Measurements from ENCODE around the gene IRF7. TPM values are rescaled to one million over a fixed set of nuclear protein-coding genes. Genes with fewer than 3 reads are reported as not detected.
A peak's percentile ranks its signal among the peaks of the same experiment; 100 is the strongest.
"Not testable (repeated sequence)": the region's sequence is repeated elsewhere in the genome, so short reads cannot be mapped to it uniquely, and the experiment has no call there.

The IRF7 gene
- total RNA-seq, 2 donors from 2014 or later, result 33.7 to 34.9 TPM

DNA sequence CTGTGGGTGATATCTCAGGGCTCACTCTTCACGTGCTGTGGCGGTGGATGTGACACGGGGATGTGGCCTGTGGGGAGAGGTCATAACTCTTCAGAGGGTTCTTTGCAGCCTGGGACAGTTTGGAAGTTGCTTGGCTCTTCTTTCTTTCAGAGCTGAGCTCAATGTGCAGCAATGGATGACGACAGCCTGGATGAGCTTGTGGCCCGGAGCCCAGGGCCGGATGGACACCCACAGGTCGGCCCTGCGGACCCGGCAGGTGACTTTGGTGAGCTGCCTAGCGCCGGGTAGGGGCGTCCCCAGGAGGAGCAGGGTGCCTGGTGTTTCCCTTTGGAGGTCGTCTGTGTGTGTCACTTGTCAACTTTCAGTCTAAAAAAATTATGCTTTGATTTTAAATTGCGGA lies 34.4 kb downstream of the IRF7 start:
- H3K27me3 Mint-ChIP-seq, result no peaks in the 10 kb centered on the region
- peaks cover 36 to 41% of the 10 kb centered on the region in 2 donors for H3K4me1 Mint-ChIP-seq (ENCODE audit: low read depth in 2 of 2)
- ATAC-seq (no peak), DNase-seq (ENCODE audit: low spot score) (no peak)
- no peaks in the 10 kb centered on the region for H3K36me3 Mint-ChIP-seq
- H3K4me3 Mint-ChIP-seq, result peak overlapping the region; percentile 43
- no peaks in the 10 kb centered on the region for H3K9me3 Mint-ChIP-seq
- peak overlapping the region in 1 of 2 donors; percentile 52 for H3K27ac Mint-ChIP-seq

DNA sequence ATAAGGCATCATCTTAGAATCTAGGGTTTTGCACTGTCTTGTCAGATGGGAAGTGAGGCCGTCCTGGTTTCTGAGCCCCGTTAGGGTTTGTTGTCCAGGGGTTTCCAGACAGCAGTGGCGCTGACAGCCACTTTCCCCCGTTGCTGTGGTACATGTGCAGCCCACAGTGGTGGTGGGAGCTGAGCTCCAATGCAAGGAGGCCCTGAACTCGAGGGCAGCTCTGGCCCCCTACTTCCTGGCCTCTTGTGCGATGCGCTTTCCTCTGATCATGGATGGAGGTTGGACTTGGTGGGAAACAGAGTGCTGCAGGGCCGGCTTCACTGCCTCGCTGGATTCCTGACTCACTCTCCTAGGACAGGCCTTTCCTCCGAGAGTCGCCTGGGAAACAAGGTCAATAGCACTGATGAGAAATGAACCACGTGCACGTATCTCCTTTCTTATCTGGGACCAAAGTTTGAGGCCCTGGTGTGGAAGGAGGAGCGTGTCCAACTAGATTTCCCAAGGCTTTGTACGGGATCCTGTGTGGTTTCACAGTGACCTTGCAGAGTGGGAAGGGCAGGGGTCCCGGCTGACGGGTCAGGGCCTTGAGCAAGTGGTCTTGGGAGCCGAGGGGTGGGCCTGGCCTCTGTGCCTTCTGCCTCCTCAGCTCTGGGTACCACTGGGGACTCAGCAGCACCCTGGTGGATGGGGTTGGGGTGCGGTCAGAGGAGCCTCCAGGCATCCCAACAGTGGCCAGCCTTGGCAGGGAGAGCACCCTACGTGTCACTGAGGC lies 35.7 kb downstream of the IRF7 start:
- ATAC-seq (no peak), DNase-seq (ENCODE audit: low spot score) (no peak)
- H3K4me3 Mint-ChIP-seq, result no peak overlapping the region
- no peaks in the 10 kb centered on the region for H3K9me3 Mint-ChIP-seq
- no peaks in the 10 kb centered on the region for H3K36me3 Mint-ChIP-seq
- peaks cover 33 to 40% of the 10 kb centered on the region in 2 donors for H3K4me1 Mint-ChIP-seq (ENCODE audit: low read depth in 2 of 2)
- no peak overlapping the region for H3K27ac Mint-ChIP-seq
- peaks cover 2% of the 10 kb centered on the region in 2 donors for H3K27me3 Mint-ChIP-seq

DNA sequence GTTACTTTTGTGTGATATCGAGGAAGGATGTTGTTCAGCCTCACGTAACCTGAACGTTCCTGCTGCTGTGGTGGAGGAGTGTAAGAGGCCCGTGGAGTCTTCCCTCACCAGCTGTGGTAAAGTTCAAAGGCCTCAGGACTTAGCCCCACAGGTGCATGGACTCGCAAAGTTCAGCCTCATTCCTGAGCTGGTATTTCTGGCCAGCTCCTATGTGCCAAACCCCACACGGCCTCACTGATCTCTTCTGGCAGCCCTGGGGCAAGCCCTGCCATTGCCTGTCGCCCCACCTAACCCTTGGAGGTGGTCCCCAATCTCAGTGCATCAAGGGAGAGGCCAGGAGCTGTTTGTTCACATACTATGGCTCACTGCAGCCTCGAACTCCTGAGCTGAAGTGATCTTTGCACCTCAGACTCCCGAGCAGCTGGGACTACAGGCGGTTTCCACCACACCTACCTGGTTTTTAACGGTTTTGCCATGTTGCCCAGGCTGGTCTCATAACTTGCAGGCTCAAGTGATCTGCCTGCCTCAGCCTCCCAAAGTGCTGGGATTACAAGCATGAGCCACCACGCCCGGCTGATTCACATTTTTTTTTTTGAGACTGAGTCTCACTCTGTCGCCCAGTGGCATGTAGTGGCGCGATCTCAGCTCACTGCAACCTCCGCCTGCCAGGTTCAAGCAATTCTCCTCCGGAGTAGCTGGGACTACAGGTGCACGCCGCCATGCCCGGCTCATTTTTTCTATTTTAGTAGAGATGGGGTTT lies 37.3 kb downstream of the IRF7 start:
- ATAC-seq (no peak), DNase-seq (ENCODE audit: low spot score) (no peak)
- H3K27ac Mint-ChIP-seq, result peak overlapping the region in 1 of 2 donors; percentile 19
- peaks cover 11% of the 10 kb centered on the region in 2 donors for H3K27me3 Mint-ChIP-seq
- peaks cover 33 to 44% of the 10 kb centered on the region in 2 donors for H3K4me1 Mint-ChIP-seq (ENCODE audit: low read depth in 2 of 2)
- H3K36me3 Mint-ChIP-seq, result no peaks in the 10 kb centered on the region
- peak overlapping the region; percentile 88 for H3K4me3 Mint-ChIP-seq
- H3K9me3 Mint-ChIP-seq, result no peaks in the 10 kb centered on the region

DNA sequence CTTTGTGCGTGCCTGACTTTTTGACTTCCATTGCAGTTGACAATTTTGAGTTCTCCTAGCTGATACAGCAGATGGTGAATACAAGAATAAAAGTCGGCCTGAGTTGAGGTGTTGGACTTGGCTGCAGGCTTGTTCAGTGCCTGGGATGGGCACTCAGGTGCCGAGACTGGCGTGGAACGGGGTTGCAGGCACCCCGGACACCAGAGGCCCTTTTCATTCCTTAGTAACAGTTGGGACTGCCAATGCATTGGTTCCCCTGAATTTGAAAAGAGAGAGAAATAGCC lies 38.2 kb downstream of the IRF7 start:
- peak overlapping the region; percentile 74 to 84 for H3K27ac Mint-ChIP-seq
- H3K4me3 Mint-ChIP-seq, result peak overlapping the region; percentile 88
- H3K36me3 Mint-ChIP-seq, result no peaks in the 10 kb centered on the region
- H3K9me3 Mint-ChIP-seq, result no peaks in the 10 kb centered on the region
- DNase-seq (ENCODE audit: low spot score), result no peak
- peaks cover 33 to 44% of the 10 kb centered on the region in 2 donors for H3K4me1 Mint-ChIP-seq (ENCODE audit: low read depth in 2 of 2)
- no peak for ATAC-seq
- peaks cover 11% of the 10 kb centered on the region in 2 donors for H3K27me3 Mint-ChIP-seq

DNA sequence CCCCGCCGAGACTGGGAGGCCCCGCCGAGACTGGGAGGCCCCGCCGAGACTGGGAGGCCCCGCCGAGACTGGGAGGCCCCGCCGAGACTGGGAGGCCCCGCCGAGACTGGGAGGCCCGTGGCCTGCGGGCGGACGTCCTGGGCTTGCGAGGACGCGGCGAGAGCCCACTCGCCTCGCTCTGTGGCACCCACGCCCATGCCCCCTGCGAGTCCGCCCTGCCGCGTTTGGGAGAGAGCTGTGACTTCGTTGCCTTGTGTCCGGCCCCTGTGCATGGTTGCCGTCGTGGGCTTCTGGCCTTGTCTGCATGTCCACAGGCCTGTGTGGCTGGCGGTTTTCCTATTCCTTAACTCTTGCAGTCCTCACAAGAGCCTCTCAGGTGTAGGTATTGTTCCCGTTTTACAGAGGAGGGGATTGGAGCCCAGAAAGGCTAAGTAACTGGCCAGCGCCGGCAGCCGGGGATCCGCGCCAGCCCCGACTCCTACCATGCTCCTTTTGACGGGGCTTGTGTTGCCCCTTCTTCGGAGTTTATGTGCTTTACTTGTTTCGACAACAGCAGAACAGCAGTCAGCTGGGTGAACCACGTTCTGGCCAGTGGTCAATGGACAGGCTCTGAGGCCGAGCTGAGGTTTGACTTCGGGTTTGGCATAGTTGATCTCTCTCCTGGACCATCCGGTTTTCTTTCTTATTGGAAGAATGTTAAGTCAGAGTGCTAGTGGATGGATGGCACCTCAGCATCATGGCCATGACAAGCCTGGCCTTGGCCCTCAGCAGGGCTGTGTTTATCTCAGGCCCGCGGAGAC lies 38.7 kb downstream of the IRF7 start:
- H3K36me3 Mint-ChIP-seq, result no peaks in the 10 kb centered on the region
- H3K4me1 Mint-ChIP-seq (ENCODE audit: low read depth in 2 of 2), result peaks cover 33 to 44% of the 10 kb centered on the region in 2 donors
- H3K4me3 Mint-ChIP-seq, result peak overlapping the region; percentile 88
- DNase-seq (ENCODE audit: low spot score), result no peak
- H3K9me3 Mint-ChIP-seq, result no peaks in the 10 kb centered on the region
- peak overlapping the region; percentile 74 to 84 for H3K27ac Mint-ChIP-seq
- peaks cover 11% of the 10 kb centered on the region in 2 donors for H3K27me3 Mint-ChIP-seq
- ATAC-seq, result no peak

DNA sequence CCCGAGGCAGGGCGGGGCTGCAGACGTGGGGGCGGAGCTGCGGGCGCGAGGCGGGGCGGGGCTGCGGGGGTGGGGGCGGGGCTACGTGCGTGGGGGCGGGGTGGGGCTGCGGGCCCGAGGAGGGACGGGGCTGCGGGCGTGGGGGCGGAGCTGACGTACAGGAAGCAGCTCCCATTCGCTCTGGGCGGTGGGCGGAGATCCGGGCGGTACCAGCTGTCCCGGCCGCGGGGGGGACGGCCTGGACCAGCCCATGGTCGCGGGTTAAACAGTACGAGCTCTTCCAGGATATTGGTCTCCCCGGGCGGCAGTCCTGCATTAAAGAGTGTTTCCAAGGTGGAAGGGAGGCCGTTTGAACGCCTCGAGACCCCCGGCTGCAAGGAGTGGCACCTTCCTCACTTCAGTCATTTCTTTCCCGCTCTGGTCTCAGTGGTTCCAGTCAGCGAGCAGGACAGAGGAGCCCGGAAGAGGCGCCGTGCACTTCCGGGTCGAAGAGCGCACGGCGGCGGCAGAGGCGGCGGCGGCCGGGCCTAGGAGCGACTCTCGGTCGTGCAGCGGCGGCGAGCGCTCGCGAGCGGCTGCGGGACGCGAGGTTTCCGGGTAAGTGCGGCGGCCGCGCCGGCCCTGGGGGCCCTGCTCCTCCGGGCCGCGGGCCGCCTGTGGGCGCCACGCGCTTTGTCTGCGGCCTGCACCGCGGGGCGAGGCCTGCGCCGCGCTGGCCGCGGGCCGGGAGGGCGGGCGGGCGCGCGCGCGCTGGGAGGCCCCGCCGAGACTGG lies 39.6 kb downstream of the IRF7 start, which contains the start of gene PHRF1:
PHRF1 (plus strand) TSS at position 475 of the 773 bp plus-strand sequence. CDS start 5,043 bp downstream, outside the sequence.
- H3K36me3 Mint-ChIP-seq, result no peaks in the 10 kb centered on the region
- peak; percentile 97 for DNase-seq (ENCODE audit: low spot score)
- peak within 1 kb of the TSS; percentile 98 for H3K27ac Mint-ChIP-seq
- peaks cover 25 to 36% of the 10 kb centered on the region in 2 donors for H3K4me1 Mint-ChIP-seq (ENCODE audit: low read depth in 2 of 2)
- H3K27me3 Mint-ChIP-seq, result peaks cover 11% of the 10 kb centered on the region in 2 donors
- peak within 1 kb of the TSS; percentile 93 for H3K4me3 Mint-ChIP-seq
- H3K9me3 Mint-ChIP-seq, result no peaks in the 10 kb centered on the region
- peak; percentile 93 to 95 for ATAC-seq

DNA sequence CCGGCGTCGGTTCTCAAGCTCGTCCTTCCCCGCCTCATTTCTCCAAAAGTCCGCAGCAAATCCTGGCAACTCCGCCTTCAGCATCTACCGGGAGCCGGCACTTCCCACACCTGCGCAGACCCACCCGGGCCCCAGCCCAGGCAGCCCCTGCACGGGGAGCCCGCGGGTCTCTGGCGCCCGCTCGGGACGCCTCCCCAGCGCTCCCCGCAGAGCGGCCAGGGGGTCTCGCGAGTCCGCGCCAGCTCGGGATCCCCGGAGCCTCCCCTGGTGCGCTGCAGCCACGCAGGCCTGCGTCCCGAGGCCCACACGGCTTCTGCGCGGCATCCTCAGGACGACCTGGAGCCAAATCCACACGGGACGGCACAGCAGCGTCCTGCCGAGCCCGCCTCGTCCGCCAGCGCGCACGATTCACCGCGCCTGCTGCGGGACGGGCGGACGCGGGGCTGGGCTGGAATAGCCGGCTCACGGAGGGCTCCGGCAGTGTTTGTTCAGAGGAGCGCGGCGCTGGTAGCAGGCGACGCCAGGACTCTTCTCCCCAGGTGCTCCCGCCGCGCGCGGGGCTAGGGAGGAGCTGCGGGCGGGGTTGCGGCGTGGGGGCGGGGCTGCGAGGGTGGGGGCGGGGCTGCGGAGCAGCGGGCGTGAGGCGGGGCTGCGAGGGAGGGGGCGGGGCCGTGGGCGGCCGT lies 40.3 kb downstream of the IRF7 start:
- Mint-ChIP-seq H3K4me3 (peak overlapping the region; percentile 70), H3K4me1 (ENCODE audit: low read depth in 2 of 2) (peaks cover 22 to 31% of the 10 kb centered on the region in 2 donors), H3K36me3 (no peaks in the 10 kb centered on the region), H3K27me3 (peaks cover 11% of the 10 kb centered on the region in 2 donors), H3K9me3 (no peaks in the 10 kb centered on the region), H3K27ac (peak overlapping the region in 1 of 2 donors; percentile 98)
- no peak for DNase-seq (ENCODE audit: low spot score)
- no peak for ATAC-seq

DNA sequence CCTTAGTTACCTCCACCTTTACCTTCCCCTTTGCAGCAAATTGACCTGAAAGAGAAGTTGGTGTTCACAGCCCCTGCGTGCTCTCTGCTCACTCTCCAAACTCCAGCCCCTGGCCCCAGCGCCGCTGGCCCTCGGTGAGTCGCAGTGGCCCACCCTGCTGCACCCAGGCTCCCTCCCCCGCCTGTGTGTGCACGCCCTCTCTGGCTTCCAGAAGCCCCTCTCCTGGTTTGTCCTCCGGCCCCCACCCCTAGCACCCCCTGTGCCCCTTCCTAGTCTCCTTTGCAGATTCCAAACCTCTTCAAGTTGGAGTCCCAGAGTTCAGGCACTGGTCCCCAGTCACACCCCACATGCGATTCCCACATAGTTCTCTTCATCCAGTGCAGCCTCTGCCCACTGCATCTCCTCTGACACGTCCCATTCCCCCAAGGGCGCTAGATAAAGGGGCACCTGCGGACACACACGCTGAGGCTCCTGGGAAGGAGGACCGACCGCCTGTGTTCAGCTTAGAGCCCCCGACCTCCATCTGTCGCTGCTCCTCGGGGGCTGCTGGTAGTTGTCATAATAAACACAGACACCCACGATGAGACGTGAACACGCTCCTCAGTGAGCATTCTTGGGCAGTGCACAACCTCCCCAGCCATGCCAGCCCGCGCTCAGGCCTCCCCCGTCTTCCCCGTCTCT lies 41.0 kb downstream of the IRF7 start:
- ATAC-seq (no peak), DNase-seq (ENCODE audit: low spot score) (no peak)
- Mint-ChIP-seq H3K27me3 (peaks cover 11% of the 10 kb centered on the region in 2 donors), H3K4me1 (ENCODE audit: low read depth in 2 of 2) (peaks cover 18 to 27% of the 10 kb centered on the region in 2 donors), H3K9me3 (no peaks in the 10 kb centered on the region), H3K27ac (peak overlapping the region in 1 of 2 donors; percentile 15), H3K4me3 (peak overlapping the region; percentile 70), H3K36me3 (no peaks in the 10 kb centered on the region)

DNA sequence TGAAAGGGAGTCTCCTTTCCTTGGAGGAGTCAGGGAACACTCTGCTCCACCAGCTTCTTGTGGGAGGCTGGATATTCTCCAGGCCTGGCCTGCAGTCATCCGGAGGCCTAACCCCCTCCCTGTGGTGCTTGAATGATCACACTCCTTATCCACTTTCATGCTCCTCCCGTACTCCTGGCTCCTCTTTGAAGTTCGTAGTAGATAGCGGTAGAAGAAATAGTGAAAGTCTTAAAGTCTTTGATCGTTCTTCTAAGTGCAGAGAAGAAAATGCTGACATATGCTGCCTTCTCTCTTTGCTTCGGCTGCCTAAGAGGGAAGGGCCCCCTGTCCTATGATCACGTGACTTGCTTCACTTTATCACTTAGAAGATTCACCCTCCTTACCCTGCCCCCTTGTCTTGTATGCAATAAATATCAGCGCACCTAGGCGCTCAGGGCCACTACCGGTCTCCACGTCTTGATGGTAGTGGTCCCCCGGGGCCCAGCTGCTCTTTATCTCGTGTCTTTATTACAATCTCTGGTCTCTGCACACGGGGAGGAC lies 41.6 kb downstream of the IRF7 start:
- H3K9me3 Mint-ChIP-seq; H3K36me3 Mint-ChIP-seq; DNase-seq (ENCODE audit: low spot score); ATAC-seq: not testable (repeated sequence)
- peak overlapping the region in 1 of 2 donors; percentile 15 for H3K27ac Mint-ChIP-seq
- peak overlapping the region; percentile 5 for H3K4me3 Mint-ChIP-seq
- H3K27me3 Mint-ChIP-seq, result peaks cover 11% of the 10 kb centered on the region in 2 donors
- peaks cover 11 to 20% of the 10 kb centered on the region in 2 donors for H3K4me1 Mint-ChIP-seq (ENCODE audit: low read depth in 2 of 2)

DNA sequence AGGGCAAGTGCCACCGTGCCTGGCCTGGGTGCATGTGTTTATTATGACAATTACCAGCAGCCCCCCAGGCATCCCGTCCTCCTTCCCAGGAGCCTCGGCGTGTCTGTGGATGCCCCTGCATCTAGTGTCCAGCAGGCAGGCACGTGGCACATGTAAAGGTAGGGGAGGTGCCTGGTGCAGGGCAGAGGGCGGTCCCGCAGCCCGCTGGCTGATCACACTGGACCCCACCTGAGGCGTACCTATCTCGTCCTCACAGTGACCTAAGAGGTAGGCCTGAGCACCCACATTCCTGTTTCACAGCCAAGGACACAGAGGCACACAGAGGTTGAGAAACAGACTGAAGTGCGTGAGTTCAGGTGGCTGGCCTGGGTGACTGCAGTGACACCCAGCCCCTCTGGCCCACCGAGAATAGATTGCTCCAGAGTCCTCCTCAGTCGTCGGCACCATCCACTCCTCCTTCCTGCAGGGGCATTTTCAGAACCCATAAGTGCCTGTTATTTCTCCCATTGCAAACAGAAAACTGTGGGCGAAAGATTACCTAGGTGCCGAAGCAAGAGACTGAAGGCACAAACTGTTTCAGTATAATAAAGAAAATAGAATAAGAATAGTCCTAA lies 42.5 kb downstream of the IRF7 start:
- no peak overlapping the region for H3K27ac Mint-ChIP-seq
- no peaks in the 10 kb centered on the region for H3K36me3 Mint-ChIP-seq
- ATAC-seq, result no peak
- no peak for DNase-seq (ENCODE audit: low spot score)
- peaks cover 11 to 16% of the 10 kb centered on the region in 2 donors for H3K4me1 Mint-ChIP-seq (ENCODE audit: low read depth in 2 of 2)
- no peak overlapping the region for H3K4me3 Mint-ChIP-seq
- peaks cover 11% of the 10 kb centered on the region in 2 donors for H3K27me3 Mint-ChIP-seq
- H3K9me3 Mint-ChIP-seq, result no peaks in the 10 kb centered on the region

DNA sequence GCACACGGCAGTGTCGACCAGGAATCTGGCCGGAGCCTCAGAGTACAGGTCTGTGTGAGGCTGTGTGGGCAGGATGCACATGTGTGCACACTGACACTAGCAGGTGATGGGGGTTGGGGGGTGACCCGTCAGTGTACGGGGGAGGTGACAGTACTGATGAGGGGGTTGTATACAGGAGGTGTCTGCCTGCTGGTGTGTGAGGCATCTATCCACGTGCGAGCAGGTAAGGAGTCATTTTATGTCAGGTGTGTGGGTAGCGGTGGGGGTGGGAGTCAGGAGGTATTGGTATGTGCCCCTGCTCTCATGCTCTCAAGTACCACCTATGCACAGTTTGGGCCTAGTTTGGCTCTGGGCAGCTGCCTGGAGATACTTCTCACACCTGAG lies 44.0 kb downstream of the IRF7 start:
- DNase-seq (ENCODE audit: low spot score) (no peak), ATAC-seq (no peak)
- H3K4me3 Mint-ChIP-seq, result no peak overlapping the region
- H3K36me3 Mint-ChIP-seq, result no peaks in the 10 kb centered on the region
- no peak overlapping the region for H3K27ac Mint-ChIP-seq
- peaks cover 0 to 10% of the 10 kb centered on the region in 2 donors for H3K4me1 Mint-ChIP-seq (ENCODE audit: low read depth in 2 of 2)
- H3K27me3 Mint-ChIP-seq, result peaks cover 11% of the 10 kb centered on the region in 2 donors
- H3K9me3 Mint-ChIP-seq, result no peaks in the 10 kb centered on the region
